Activated T-helper 9 cell treated with anti-CD3 and anti-CD28 coated beads, Interleukin-2, amount 50 U/mL, for 16 hours (primary cell): Measurements from ENCODE around the gene PLA1A.
"Not testable (repeated sequence)": the region's sequence is repeated elsewhere in the genome, so short reads cannot be mapped to it uniquely, and the experiment has no call there.

ENCODE experiments used
- DNase-seq: peaks from one replicate; pipeline ENCODE4 v3.0.0-alpha.2; 2020; ENCODE audit warnings: low read depth

PLA1A gene

GRCh38 chr3:119597548-119598288 lies at the start of gene PLA1A:
Gene PLA1A (plus strand): TSS chr3:119597885. CDS start chr3:119597914, 29 bp downstream.
- no peak for DNase-seq

- no peak for DNase-seq
These were observed 49.3 kb upstream of the PLA1A start for GRCh38 chr3:119548341-119548740.

GRCh38 chr3:119550192-119550910 lies 47.3 kb upstream of the PLA1A start:
- no peak for DNase-seq

- DNase-seq = no peak
These were observed 46.1 kb upstream of the PLA1A start for GRCh38 chr3:119551598-119551997.

- not testable (repeated sequence) for DNase-seq
These were observed 44.8 kb upstream of the PLA1A start for GRCh38 chr3:119552928-119553327.

GRCh38 chr3:119553823-119554415 lies 43.8 kb upstream of the PLA1A start:
- no peak for DNase-seq

GRCh38 chr3:119555309-119555735 lies 42.4 kb upstream of the PLA1A start:
- DNase-seq = no peak

- no peak for DNase-seq
These were observed 41.8 kb upstream of the PLA1A start for GRCh38 chr3:119555929-119556328.

- DNase-seq = no peak
These were observed 40.4 kb upstream of the PLA1A start for GRCh38 chr3:119557192-119557876.

GRCh38 chr3:119557877-119558269 lies 39.8 kb upstream of the PLA1A start:
- DNase-seq = no peak

GRCh38 chr3:119558626-119559317 lies 38.9 kb upstream of the PLA1A start:
- no peak for DNase-seq

- peak; percentile 26 for DNase-seq
These were observed 38.2 kb upstream of the PLA1A start, which contains the start of gene CD80 for GRCh38 chr3:119559441-119559963. Gene CD80 (minus strand): TSS chr3:119559614. CDS start chr3:119557728, 1,886 bp downstream.

- no peak for DNase-seq
These were observed 37.5 kb upstream of the PLA1A start for GRCh38 chr3:119560160-119560559.

- peak; percentile 20 for DNase-seq
These were observed 35.3 kb upstream of the PLA1A start for GRCh38 chr3:119562307-119562961.

GRCh38 chr3:119563334-119563733 lies 34.4 kb upstream of the PLA1A start:
- DNase-seq = not testable (repeated sequence)

GRCh38 chr3:119569156-119569555 lies 28.5 kb upstream of the PLA1A start:
- no peak for DNase-seq

GRCh38 chr3:119570229-119570628 lies 27.5 kb upstream of the PLA1A start:
- no peak for DNase-seq

GRCh38 chr3:119571230-119571629 lies 26.5 kb upstream of the PLA1A start:
- DNase-seq = no peak

- DNase-seq = no peak
These were observed 26.0 kb upstream of the PLA1A start for GRCh38 chr3:119571688-119572087.

GRCh38 chr3:119575507-119575906 lies 22.2 kb upstream of the PLA1A start:
- no peak for DNase-seq
